ENCODE measurements around the gene ATP6V1F.

The ATP6V1F gene

DNA sequence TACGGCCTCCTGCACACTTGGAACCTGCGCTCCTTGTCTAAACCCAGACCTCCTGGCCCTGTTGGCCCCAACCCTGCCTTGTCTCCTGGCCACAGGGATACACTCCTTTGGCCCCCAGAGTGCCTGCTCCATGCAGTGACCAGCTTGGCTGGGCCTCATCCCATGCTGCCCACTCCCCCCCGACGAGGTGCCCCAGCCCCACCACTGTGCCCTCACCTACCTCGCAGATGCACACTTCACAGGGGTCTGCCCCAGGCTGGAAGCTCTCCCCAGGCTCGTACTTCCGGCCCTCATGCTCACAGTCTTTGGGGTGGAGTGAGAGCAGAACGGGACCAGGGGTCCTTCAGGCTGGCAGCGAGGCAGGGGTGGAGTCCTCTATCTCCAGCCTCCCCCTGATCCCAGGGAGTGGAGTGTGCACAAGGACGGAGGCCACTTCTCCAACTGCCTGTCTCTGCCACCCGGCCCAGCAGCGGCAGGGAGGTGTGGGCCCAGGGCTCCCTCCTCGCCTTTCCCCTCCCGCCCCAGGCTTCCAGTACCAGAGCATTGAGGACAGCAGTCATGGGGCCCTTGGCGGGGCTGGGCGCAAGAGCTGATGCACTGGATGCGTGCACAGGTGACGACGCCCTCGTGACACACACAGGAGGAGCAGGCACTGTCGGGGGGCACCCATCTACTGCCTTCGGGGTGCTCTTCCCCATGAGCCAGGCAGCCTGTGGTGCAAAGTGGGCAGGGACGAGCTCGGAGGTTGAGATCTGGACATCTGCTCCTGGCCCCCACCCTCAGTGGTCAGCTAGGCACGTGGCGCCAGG, 22.1 kb downstream of the ATP6V1F start:
- no peak for DNase-seq (ENCODE audit: extremely low read depth, insufficient read length)
- no peaks in the 10 kb centered on the region for H3K36me3 ChIP-seq (ENCODE audit: control insufficient read depth, insufficient read depth, low read length)
- H3K4me3 ChIP-seq (replicated peaks; ENCODE audit: low read depth, low read length), result no peak overlapping the region
- no peaks in the 10 kb centered on the region for H3K27me3 ChIP-seq (replicated peaks; ENCODE audit: control insufficient read depth, insufficient read depth, low read length)
- TF ChIP-seq, protein P1, sequence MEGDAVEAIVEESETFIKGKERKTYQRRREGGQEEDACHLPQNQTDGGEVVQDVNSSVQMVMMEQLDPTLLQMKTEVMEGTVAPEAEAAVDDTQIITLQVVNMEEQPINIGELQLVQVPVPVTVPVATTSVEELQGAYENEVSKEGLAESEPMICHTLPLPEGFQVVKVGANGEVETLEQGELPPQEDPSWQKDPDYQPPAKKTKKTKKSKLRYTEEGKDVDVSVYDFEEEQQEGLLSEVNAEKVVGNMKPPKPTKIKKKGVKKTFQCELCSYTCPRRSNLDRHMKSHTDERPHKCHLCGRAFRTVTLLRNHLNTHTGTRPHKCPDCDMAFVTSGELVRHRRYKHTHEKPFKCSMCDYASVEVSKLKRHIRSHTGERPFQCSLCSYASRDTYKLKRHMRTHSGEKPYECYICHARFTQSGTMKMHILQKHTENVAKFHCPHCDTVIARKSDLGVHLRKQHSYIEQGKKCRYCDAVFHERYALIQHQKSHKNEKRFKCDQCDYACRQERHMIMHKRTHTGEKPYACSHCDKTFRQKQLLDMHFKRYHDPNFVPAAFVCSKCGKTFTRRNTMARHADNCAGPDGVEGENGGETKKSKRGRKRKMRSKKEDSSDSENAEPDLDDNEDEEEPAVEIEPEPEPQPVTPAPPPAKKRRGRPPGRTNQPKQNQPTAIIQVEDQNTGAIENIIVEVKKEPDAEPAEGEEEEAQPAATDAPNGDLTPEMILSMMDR (IDR thresholded peaks at IDR 0.05; ENCODE audit: insufficient read depth, low read length, poor library complexity, severe bottlenecking), result no peak

DNA sequence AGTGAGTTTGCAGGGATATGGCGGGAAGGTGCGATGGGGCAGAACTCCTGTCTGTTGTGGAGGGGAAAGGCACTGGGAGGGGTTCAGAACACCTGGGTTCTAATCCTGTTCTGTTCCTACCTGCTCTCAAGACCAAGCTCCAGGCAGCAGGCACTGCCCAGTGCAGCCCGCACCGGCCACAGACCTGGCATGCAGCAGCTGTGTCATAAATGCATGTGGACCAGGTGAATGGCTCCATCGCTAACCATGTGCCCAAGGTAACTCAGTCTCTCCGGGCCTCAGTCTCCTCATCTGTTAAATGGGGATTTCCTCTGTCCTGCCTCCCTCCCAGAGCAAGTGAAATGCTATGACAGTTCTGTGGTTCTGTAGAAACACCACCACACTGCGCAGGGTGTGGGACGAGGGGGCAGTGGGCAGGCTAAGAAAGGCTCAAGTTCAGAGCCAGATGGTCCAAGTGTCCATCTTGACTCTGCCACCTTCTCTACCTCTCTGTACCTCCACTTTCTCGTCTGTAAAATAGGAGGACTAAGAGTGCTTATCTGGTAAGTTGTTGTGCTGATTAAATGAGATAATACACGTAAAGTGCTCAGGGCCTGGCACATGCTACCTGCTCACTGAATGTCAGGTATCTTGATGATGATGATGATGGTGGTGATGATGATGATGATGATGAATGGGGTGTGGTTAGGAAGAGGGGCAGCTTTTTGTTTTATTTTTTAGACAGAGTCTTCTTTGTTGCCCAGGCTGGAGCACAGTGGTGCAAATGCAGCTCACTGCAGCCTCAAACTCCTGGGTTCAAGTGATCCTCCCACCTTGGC, 22.9 kb downstream of the ATP6V1F start:
- Histone ChIP-seq H3K36me3 (ENCODE audit: control insufficient read depth, insufficient read depth, low read length) (no peaks in the 10 kb centered on the region), H3K4me3 (replicated peaks; ENCODE audit: low read depth, low read length) (no peak overlapping the region), H3K27me3 (replicated peaks; ENCODE audit: control insufficient read depth, insufficient read depth, low read length) (no peaks in the 10 kb centered on the region)
- DNase-seq (ENCODE audit: extremely low read depth, insufficient read length), result no peak
- TF ChIP-seq, protein P1 (IDR thresholded peaks at IDR 0.05; ENCODE audit: insufficient read depth, low read length, poor library complexity, severe bottlenecking), result no peak

DNA sequence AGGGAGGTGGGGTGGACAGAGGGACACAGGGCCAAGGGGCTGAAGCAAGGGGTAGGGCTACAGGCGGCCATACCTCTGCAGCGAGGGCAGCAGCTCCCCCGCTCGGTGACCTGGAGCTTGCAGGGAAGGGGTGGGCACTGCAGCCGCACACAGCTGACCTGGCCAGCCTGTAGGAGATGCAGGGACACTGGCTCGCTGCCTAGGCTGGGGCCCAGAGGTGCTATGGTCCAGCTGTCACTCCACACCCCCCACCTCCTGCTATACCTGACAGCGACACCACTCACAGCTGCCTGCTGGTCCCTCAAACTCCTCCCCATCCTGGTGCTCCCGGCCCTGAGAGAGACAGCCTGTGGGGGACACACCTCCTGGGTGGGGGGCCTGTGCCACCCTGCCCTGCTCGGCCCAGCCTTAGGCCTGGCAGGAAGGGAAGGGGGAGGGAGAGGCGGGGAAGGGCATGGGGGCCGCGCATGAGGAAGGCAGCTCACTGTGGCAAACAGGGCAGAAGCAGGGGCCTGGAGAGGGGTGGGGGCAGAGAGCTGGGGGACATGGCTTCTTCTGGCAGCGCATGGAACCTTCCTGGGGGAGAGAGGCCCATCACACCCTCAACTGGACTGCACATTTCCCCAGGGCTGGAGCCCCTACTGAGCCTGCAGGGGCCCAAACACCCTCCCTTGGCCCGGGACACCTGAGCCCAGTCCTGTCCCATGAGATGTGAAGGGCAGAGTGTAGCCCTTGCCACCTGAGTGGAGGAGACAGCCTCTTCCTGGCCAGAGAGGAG, 23.9 kb downstream of the ATP6V1F start:
- TF ChIP-seq, protein P1 (IDR thresholded peaks at IDR 0.05; ENCODE audit: insufficient read depth, low read length, poor library complexity, severe bottlenecking), result no peak
- DNase-seq (ENCODE audit: extremely low read depth, insufficient read length), result no peak
- H3K36me3 ChIP-seq (ENCODE audit: control insufficient read depth, insufficient read depth, low read length), result no peaks in the 10 kb centered on the region
- no peak overlapping the region for H3K4me3 ChIP-seq (replicated peaks; ENCODE audit: low read depth, low read length)
- no peaks in the 10 kb centered on the region for H3K27me3 ChIP-seq (replicated peaks; ENCODE audit: control insufficient read depth, insufficient read depth, low read length)

DNA sequence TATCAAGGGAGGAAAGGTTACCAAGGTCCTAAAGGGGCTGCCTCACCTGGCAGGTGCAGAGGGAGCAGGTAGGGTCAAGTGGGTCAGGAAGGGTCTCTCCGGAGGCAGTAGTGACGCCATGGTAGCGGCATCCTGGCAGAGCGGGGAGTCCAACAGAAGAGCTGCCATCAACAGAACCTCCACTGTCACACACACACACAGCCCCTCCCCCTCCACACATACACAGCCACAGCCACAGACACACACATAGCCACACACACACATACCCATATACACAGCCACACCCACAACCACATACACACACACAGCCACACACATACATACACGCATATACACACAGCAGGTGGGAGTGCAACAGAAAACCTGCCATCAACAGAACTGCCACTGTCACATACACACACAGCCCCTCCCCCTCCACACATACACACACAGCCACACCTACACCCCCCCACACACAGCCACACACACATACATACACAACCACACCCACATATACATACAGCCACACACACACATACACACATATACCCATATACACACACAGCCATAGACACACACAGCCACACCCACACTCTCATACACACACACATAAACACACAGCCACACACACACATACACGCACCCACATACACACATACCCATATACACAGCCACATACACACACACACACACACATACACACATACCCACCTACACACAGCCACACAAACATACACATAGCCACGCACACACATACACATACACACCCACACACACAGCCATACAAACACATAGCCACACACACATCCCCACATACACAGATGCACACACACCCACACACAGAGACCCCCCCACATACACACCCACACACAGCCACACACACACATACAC, 24.7 kb downstream of the ATP6V1F start:
- TF ChIP-seq, protein P1 (IDR thresholded peaks at IDR 0.05; ENCODE audit: insufficient read depth, low read length, poor library complexity, severe bottlenecking), result no peak
- Histone ChIP-seq H3K36me3 (ENCODE audit: control insufficient read depth, insufficient read depth, low read length) (no peaks in the 10 kb centered on the region), H3K27me3 (replicated peaks; ENCODE audit: control insufficient read depth, insufficient read depth, low read length) (no peaks in the 10 kb centered on the region), H3K4me3 (replicated peaks; ENCODE audit: low read depth, low read length) (no peak overlapping the region)
- DNase-seq (ENCODE audit: extremely low read depth, insufficient read length), result no peak

All from GM06990 (cell line).